GM21390 (cell line): ENCODE data around the gene GJA4.

Source experiments
- ATAC-seq: cut with Tn5 transposase; IDR thresholded peaks from one replicate; pipeline ENCODE4 v1.9.1; 2021; ENCODE audit not compliant: unreplicated experiment

GJA4 gene

DNA sequence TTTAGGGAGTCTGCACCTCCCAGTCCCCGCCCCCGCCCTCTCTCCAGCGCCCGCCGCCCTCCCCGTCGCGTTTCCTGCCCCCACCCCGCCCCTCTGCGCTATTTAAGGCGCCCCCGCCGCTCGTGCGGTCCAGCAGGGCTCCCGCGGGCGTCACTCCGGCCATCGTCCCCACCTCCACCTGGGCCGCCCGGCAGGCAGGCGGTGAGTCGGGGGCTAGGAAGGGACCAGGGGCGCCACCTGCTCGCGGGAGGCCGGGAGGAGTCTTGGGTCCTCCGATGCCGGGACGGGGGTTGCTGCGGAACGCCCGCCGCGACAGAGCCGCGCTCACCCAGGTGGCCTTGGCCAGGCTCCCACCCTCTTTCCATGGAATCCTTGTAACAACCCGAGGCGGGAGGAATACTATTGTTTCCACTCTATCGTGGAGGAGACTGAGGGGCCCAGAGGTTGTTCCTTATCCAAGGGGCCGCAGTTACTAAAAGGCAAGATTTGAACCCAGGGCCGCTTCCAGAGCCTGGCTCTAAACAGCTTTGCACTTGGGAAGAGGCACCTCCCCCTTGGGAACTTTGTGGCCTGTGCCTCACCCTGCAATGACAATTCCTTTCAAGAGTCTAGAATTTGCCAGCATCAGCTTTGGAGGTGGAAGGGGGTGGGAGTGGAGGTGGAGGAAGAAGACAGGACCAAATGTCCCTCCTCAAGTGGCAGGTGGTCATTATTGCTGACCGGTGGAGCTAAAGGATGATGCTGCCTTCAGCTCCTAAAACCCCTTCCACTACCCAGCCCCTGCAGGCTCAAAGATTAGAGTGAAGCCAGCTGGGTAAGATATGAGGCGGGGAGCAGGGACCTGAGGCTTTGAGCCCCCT lies at the start of gene GJA4:
GJA4 (plus strand) TSS at position 132 of the 860 bp plus-strand sequence. CDS start 1,215 bp downstream, outside the sequence.
- no peak for ATAC-seq

DNA sequence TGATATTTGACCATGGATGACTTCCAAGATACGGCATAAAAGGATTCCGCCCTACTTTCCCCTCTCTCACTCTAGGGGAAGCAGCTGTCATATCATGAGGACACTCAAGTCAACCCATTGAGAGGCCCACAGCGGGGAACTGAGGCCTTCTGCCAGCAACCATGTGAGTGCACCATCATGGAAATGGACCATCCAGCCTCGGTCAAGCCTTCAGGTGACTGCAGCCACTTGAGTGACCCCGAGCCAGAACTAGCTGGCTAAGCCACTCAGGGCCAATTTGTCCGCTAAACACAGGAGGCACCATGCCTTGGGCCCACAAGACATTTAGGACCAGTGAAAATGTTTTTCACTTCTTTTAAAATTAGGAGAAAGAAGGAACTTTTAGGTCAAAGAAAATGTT lies 49.0 kb upstream of the GJA4 start:
- no peak for ATAC-seq

DNA sequence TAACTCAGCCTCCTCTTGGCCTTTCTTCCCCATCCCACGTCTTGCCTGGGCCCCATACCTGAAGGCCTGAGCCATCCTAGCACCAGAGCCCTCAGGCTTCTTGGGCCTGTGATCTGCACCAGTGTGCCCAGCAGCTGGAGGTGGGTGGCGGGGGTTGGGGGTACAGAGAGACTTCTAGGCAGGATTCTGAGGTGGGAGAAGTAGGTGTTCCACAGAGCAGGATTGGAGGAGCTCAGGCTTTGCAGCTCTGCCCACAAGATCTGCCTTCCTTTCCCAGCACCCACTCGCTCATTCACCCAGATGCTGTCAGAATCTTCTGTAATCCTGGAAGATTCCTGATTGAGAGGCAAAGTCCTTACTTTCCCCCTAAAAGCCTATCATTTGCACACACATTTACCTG lies 47.9 kb upstream of the GJA4 start:
- no peak for ATAC-seq

DNA sequence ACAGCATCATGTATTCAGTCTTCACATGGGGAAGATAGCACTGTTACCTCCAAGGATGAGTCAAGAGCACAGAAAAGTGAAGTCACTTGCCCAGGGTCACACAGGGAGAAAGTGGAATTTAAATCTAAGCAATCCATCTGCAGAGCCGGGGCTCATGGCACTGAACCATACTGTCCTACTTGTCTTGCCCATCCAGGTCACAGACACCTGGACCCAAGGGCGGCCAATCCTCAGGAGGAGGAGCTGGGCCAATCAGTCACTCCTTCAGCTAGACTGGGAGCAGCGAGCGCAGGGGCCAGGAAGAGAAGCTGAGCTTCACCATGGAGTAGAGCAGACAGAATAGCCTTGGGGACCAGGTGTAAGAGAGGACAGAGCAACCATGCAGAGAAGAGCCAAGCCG lies 47.1 kb upstream of the GJA4 start:
- ATAC-seq = no peak

DNA sequence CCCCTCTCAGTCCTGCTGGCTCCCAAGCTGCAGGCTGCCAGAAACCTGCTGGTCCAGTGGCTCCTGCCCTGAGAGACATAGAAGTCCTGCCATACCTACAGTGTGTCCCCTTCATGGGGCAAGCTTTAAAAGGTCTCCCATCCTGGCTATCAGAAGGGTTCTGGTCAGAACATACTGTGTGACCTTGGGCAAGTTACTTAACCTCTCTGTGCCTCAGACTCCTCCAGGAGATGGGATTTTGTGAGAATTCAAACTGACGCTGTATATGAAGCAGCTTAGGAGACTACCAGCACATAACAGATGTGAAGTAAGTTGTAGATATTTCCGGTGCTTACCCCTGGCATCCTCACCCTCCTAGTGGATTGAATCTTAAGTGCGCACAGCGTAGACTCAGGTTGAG lies 46.7 kb upstream of the GJA4 start:
- ATAC-seq = no peak

DNA sequence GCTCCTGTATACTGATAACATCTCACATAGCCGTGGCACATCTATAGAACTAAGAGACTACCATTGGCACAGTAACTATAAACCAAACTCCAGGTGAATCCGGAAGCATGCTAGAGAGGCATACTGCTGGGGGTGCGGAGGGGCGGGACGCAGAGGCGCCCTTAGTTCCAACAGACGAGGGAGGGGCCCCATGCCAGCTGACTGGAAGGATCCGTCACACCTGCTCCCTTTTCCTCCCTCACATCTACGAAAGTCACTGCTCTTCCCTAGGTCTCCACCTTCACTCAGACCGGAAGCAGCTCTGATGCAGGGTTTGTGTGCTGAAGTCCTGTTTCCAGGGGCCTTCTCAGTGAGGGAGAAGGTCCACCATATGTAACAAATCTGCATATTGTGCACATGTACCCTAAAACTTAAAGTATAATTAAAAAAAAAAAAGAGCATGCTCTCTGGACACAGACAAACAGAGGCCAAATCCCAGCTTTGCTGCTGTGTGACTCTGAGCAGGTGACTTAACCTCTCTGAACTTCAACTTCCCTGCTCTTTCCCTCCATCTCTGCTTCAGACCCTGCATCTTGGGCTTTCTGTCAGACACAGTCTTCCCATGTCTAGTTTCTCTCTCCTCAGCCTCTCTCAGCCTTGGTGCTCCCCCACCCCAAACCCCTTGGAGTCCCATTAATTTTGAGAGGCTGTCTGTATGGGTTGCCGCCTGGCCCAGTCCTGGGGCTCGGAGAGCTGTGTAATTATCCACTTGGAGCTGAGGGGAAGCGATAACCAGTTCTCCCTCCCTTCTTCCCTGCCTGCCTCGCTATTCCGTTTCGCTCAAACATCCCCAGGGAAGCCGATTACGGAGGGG lies 45.8 kb upstream of the GJA4 start:
- ATAC-seq = no peak

DNA sequence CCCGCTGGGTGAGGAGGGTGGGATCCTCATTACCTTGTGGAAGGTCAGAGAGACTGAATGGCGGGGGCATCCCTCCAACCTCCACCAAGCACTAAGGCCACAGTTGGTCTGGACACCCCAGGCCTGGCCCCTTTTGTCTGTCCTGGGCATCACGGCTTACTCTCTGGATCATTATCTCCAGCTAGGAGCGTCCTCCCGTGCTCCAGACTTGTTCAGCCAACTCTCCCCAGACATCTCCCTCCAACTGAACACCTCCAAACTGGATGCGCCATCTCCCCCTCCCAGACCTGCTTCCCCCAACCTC lies 45.2 kb upstream of the GJA4 start:
- ATAC-seq = no peak

DNA sequence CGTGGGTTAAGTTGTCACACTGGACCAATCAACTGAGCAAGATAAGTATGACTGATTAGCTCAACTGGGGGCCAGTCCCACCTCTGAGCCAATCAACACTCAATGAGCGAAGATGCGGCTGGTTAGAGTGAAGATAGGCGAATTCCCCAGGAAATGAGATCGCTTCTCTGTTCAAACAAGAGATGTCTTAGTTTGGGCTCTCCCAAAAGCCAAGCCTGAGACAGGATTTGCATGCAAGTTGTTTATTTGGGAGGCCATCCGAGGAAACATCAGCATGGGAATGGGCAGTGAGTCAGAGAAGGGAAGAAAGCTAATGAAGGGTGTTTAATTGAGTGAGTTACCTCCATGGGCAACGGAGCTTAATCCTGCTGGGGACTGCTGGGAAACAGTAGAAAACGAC lies 42.8 kb upstream of the GJA4 start:
- ATAC-seq = no peak

DNA sequence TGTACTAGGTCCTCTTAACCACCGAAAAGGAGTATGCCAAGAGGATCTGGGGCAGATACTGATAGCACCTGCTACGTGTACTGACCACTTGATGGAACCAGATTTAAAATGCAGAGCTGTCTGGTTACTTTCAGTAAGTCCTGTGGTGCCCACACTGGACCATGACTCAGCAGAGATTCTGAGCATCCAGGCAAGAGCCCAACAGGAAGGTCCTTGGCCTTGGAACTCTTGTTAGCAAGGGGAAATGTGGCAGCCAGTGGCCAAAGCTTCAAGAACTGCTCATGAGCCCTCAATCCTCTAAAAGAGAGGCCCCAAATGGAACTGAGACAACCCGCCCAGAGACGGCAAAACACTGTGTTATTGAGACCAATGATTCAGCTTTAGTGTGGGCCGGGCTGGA lies 42.2 kb upstream of the GJA4 start:
- ATAC-seq = no peak

DNA sequence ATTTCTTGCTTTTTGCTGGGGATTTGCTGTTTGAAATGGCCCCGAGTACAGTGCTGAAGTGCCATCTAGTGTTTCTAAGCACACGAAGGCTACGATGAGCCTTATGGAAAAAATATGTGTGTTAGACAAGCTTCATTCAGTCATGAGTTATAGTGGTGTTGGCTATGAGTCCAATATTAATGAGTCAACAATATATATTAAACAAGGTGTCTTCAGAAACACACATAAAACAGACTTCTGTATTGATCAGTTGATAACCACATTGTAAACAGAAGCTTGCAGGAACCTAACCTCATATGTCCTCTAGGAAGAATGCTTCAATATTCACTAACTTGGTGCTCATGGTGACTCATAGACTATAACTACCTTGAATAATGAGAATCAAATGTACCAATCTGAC lies 39.6 kb upstream of the GJA4 start:
- no peak for ATAC-seq

DNA sequence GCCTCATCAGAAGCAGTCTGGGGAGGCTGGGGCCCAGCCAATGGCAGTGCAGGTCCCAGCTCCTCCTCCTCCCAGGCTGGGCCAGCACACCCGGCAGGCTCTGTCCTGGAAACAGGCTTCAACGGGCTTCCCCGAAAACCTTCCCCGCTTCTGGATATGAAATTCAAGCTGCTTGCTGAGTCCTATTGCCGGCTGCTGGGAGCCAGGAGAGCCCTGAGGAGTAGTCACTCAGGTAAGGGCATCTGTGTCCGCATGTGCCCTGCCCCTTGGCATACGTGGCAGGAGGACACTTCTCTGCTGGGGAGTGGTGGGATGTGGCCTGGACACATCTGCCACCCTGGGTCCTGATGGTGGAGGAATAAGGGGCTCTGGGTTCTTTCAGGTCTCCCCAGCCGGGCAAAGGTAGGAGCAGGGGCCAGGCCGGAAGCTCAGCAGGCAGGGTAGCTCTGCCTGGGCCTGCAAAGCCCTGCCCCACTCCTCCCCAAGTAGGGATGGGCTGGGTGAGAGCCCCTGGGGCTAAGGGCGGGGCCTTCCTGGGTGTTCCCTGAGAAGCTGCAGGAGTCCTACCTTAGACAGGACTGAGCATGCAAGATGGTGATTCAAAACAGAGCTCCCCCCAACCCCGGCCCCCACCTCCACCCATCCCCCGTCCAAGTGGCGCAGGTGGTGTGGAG lies 37.7 kb upstream of the GJA4 start, which contains the start of gene GJB5:
GJB5 (plus strand) TSS at position 84 of the 674 bp plus-strand sequence. CDS start 2,284 bp downstream, outside the sequence.
- no peak for ATAC-seq

DNA sequence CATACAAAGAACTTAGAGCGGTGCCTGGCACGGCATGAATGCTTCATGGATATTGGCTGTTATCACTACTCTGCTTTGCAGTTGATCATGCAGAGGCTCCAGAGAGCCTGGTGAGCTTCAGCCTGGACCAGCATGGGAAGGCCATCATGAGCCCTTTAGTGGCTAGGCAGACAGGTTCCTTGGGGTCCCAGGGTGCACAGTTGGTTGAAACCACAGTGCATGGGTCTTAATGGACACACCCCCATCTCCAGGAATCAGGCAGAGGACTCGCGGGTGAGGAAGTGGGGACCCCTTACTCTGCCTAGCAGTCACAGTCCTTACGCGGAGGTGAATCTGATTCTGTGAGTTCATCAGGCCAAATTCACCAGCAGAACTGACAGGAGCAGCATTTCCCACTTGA lies 36.8 kb upstream of the GJA4 start:
- no peak for ATAC-seq

DNA sequence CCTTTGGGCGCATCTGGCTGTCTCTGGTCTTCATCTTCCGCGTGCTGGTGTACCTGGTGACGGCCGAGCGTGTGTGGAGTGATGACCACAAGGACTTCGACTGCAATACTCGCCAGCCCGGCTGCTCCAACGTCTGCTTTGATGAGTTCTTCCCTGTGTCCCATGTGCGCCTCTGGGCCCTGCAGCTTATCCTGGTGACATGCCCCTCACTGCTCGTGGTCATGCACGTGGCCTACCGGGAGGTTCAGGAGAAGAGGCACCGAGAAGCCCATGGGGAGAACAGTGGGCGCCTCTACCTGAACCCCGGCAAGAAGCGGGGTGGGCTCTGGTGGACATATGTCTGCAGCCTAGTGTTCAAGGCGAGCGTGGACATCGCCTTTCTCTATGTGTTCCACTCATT lies 35.4 kb upstream of the GJA4 start:
- ATAC-seq = no peak

DNA sequence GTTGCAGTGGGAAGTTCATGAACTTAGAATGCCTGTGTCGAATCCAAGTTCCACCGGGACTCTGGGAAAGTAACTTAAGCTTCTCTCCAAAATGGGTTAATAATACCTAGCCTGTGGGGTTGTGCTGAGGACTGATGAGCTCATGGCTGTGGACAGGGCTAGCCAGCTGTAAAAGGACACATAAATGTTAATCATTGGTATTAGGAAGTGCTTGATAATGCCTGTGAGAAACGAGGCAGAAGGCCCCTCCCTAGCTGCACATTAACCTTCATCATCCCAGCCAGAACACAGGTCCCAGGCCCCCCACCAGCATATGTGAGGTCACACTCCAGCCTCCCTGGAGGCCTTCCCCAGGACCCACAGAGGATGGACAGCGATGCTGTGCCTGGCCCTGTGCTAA lies 34.0 kb upstream of the GJA4 start:
- ATAC-seq = no peak

DNA sequence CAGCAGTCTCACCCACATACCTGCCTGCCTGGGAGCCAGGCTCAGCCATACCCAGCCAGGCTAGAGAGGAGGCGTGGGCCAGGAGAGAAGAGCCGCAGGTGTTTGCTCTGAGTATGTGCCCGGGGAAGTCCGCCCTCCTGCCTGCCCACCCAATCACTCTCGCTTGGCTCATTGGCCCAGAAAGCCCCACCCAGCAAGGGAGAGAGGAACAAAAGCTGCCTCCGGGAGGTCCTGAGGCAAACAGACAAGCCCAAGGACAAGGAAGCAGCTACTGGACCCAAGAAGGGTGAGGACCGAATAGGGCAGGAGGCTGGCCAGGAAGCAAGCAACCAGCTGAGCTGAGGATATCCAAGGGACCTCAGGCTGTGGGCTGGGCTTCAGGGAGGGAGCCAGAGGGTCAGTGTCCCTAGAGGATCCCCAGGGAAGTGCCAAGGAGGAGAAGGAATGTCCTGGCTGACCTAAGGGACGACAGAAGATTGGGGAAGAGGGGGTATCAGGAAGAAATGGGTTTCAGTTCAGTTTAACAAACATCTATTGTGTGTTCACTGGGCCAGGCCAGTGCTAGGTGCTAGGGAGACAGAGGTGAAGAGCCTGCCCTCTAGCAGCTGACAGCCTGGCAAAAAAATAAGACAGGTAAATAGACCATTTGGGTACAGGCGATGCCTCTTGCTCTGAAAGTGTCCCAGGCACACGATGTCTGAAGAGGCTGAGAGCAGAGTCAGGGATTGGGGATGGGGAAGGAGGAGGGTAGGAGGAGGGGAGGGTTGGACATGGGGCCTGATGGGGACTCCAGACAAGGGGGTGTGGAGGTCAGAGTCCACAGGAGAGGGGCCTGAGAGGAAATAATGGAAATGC lies 33.1 kb upstream of the GJA4 start, which contains the start of gene GJB4:
GJB4 (plus strand) TSS at position 238 of the 855 bp plus-strand sequence. CDS start 1,515 bp downstream, outside the sequence.
- no peak for ATAC-seq

DNA sequence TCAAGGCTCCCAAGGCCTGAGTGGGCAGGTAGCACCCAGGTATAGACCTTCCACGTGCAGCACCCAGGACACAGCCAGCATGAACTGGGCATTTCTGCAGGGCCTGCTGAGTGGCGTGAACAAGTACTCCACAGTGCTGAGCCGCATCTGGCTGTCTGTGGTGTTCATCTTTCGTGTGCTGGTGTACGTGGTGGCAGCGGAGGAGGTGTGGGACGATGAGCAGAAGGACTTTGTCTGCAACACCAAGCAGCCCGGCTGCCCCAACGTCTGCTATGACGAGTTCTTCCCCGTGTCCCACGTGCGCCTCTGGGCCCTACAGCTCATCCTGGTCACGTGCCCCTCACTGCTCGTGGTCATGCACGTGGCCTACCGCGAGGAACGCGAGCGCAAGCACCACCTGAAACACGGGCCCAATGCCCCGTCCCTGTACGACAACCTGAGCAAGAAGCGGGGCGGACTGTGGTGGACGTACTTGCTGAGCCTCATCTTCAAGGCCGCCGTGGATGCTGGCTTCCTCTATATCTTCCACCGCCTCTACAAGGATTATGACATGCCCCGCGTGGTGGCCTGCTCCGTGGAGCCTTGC lies 31.5 kb upstream of the GJA4 start:
- ATAC-seq = no peak

DNA sequence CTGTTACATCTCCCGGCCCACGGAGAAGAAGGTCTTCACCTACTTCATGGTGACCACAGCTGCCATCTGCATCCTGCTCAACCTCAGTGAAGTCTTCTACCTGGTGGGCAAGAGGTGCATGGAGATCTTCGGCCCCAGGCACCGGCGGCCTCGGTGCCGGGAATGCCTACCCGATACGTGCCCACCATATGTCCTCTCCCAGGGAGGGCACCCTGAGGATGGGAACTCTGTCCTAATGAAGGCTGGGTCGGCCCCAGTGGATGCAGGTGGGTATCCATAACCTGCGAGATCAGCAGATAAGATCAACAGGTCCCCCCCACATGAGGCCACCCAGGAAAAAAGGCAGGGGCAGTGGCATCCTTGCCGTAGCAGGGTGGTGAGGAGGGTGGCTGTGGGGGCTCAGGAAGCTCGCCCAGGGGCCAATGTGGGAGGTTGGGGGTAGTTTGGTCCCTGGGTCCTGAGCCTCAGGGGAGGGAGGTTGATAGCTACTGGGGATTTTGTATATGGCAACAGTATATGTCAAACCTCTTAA lies 31.0 kb upstream of the GJA4 start:
- ATAC-seq = no peak

DNA sequence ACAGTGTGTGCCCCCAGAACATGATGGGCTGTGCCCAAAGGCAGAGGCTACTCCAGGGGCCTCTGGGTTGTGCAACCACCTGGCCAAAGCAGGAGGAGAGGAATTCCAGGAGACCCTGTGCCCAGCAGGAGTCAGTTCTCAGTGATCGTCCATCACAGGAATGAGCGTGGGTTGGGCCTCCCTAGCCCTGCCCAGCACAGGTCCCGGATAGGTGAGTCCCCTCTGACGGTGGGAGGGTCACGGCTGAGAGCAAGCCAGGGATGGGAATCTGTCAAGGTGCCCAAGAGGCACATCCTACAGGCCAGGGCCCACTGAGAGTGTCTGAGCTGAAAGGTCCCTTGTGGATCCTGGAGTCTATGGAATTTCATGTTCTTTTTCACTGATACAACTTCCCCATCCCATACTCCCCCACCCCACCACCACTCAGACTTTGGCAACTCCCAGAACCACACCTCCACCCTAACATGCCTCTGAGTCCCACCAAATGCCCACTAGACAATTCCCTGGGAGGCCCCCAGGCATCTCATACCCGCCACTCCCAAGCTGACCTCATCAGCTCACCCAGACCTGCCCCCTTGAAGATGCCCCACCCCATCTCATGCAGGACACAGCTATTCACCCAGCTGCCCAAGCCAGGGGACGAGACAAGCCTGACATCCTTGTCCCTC lies 30.2 kb upstream of the GJA4 start:
- no peak for ATAC-seq

DNA sequence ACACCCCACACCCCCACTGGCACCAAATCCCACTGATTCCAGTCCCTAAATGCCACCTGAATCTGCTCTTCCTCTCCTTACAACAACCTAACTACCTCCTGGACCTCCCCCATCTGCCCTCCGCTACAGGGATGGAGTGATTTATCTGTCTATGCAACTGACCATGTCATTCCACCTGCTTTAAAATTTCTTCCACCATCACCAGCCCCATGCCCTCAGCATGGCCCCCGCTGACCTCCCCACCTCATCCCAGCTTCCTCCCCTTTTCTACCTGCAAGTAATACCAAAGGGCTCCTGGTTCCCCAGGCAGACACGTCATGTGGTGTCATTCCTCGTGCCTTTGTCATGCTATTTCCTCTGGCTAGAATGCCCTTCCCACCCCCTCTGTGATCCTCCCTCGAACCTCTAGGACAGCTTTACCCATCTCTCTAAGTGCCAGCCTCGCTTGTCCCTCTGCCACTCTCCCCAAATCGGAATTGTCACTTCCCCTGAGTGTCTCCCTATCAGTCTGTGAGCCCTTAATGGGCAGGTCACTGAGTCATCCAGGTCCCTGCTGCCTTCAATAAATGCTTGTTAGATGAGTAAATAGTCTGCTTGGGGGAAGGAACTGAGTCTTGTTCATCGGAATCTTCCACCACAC lies 29.5 kb upstream of the GJA4 start:
- ATAC-seq = no peak
